ENCODE results near the gene GLDC. TPM values are rescaled to one million over a fixed set of nuclear protein-coding genes. Genes with fewer than 3 reads are reported as not detected.

GLDC gene
- total RNA-seq, 4 donors from 2014 or later: 1.7 to 15.1 (median 8.6) TPM

GRCh38 chr9:6664204-6664680, 18.7 kb upstream of the GLDC start:
- no peak overlapping the region for H3K27ac ChIP-seq
- no peaks in the 10 kb centered on the region for H3K36me3 ChIP-seq
- TF ChIP-seq POLR2A (IDR thresholded peaks at IDR 0.05) (no peak), CTCF (IDR thresholded peaks at IDR 0.05) (no peak)
- H3K4me3 ChIP-seq (replicated peaks in 1 of 3): no peak overlapping the region
- no peaks in the 10 kb centered on the region for H3K4me1 ChIP-seq
- no peaks in the 10 kb centered on the region for H3K9me3 ChIP-seq
- intact Hi-C loops (cut with DNase I): loop anchor here (10.0 kb wide), 2 partner anchors 79 to 309 kb away; no protein-coding TSS in a partner anchor
- 84 to 88% methylated on average over 3 of the region's 3 CpGs for WGBS, 2 donors
- no peak for DNase-seq
- no peaks in the 10 kb centered on the region for H3K27me3 ChIP-seq

DNA sequence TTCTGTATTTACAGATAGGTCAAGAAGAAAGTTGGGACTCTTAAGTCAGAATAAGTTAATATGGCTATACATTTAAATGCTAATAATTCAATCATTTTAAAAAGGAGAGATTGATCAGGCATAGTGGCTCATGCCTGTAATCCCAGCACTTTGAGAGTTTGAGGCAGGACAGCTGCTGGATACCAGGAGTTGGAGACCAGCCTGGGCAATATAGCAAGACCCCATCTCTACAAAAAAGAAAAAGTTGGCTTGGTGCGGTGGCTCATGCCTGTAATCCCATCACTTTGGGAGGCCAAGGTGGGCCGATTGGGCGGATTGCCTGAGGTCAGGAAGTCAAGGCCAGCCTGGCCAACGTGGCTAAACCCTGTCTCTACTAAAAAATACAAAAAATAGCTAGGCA, 15.0 kb upstream of the GLDC start:
- intact Hi-C loops (cut with DNase I): loop anchor here (10.0 kb wide), 2 partner anchors 76 to 306 kb away; no protein-coding TSS in a partner anchor
- WGBS, 2 donors: 73 to 83% methylated on average over 4 of the region's 4 CpGs
- TF ChIP-seq POLR2A (IDR thresholded peaks at IDR 0.05) (no peak), CTCF (IDR thresholded peaks at IDR 0.05) (no peak)
- no peak for DNase-seq
- no peaks in the 10 kb centered on the region for H3K9me3 ChIP-seq
- H3K27me3 ChIP-seq: no peaks in the 10 kb centered on the region
- no peak overlapping the region for H3K4me3 ChIP-seq (replicated peaks in 1 of 3)
- H3K27ac ChIP-seq: no peak overlapping the region
- no peaks in the 10 kb centered on the region for H3K36me3 ChIP-seq
- no peaks in the 10 kb centered on the region for H3K4me1 ChIP-seq

DNA sequence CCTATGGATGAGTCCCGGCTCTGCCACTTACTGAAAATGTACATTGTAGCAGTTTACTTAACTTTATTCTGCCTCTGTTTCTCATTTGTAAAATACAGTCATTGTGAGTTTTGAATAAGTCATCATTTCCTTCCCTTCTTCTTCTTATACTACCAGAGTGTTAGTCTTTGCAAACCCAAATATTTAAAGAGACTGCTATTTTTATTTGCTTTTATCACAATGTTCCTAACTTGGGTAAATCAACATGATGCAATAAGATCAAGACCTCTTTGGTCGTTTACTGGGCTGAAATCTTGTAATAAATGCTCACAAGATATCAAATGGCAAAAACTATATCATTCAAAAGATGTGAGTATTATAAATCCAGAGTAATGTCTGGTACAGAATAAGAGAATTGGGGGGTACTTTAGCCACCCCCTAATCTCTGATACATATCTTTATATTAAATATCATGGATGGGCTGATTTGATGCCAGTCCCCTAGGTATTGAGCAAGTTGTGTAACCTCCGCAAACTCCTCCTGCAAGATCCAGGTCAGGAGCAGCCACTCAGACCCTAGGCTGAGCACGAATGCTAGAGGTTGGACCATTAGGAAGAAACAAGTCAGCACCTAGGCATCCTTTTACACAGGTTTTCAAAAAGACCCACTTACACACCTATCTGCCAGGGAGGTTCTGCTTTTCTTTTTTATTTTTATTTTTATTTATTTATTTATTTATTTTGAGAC, 13.3 kb upstream of the GLDC start:
- DNase-seq: no peak
- Histone ChIP-seq H3K4me1 (no peaks in the 10 kb centered on the region), H3K27ac (no peak overlapping the region), H3K9me3 (no peaks in the 10 kb centered on the region), H3K27me3 (no peaks in the 10 kb centered on the region), H3K36me3 (no peaks in the 10 kb centered on the region), H3K4me3 (replicated peaks in 1 of 3) (no peak overlapping the region)
- intact Hi-C loops (cut with DNase I): no loop called here
- TF ChIP-seq CTCF (IDR thresholded peaks at IDR 0.05) (no peak), POLR2A (IDR thresholded peaks at IDR 0.05) (no peak)
- 87 to 90% methylated on average over 4 of the region's 4 CpGs for WGBS, 2 donors

DNA sequence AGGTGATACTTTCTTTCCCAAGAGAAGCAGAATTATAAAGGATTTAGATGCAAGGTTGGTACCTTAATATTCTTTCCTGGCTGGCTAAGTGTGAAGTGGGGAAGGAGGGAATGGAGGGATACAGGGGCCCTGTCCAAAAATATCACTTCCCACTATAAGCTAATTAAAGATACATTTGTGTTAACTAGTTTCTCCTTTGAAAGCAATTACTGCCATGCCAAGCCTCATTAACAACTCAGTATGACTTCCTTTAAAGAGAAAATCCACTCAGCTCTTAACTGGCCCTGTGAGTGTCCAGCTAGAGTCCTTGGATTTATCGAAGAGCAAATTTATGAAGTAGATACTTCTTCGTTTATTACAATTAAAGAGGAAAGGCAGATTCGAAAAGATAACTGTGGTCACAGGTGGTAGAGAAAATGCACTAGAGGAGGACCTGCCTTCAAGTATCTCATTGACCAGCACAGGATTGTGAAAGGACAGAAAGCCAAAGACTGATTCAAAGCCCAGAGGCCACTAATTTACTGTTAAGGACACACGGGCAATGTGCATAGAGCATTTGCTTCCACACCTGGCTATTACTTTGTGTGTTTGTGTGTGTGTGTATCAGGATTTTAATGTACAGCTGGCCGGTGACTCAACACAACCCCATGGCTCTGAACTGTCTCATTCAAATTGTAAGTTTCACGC, 11.2 kb upstream of the GLDC start:
- Histone ChIP-seq H3K27ac (no peak overlapping the region), H3K4me1 (no peaks in the 10 kb centered on the region), H3K4me3 (replicated peaks in 1 of 3) (no peak overlapping the region), H3K27me3 (no peaks in the 10 kb centered on the region), H3K9me3 (no peaks in the 10 kb centered on the region), H3K36me3 (no peaks in the 10 kb centered on the region)
- intact Hi-C loops (cut with DNase I): no loop called here
- 87 to 89% methylated on average over 6 of the region's 6 CpGs for WGBS, 2 donors
- DNase-seq: no peak
- TF ChIP-seq POLR2A (IDR thresholded peaks at IDR 0.05) (no peak), CTCF (IDR thresholded peaks at IDR 0.05) (no peak)

DNA sequence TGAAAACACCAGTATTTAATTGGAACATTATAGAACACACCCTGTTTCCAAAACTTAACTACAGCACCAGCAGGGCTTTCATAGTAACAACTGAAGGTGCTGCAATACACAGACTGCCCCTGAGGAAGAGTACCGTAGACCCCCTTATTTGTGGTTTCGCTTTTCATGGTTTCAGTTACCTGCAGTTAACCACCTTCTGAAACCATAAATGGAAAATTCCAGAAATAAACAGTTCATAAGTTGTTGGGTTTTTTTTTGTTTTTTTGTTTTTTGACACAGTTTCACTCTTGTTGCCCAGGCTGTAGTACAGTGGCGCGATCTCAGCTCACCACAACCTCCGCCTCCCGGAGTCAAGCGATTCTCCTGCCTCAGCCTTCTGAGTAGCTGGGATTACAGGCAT, 9.5 kb upstream of the GLDC start:
- TF ChIP-seq POLR2A (IDR thresholded peaks at IDR 0.05): no peak
- TF ChIP-seq CTCF (IDR thresholded peaks at IDR 0.05): no peak

More for the DNA sequence above, 9.5 kb upstream of the GLDC start:
- Histone ChIP-seq H3K9me3 (no peaks in the 10 kb centered on the region), H3K27me3 (no peaks in the 10 kb centered on the region), H3K4me1 (no peaks in the 10 kb centered on the region), H3K27ac (no peak overlapping the region), H3K4me3 (replicated peaks in 1 of 3) (no peak overlapping the region), H3K36me3 (no peaks in the 10 kb centered on the region)
- intact Hi-C loops (cut with DNase I): no loop called here
- DNase-seq: no peak
- WGBS, 2 donors: 92 to 97% methylated on average over 7 of the region's 7 CpGs
